ENCODE measurements around the gene ATP5F1B.
"Not testable (repeated sequence)": the region's sequence is repeated elsewhere in the genome, so short reads cannot be mapped to it uniquely, and the experiment has no call there.

Gene ATP5F1B

DNA sequence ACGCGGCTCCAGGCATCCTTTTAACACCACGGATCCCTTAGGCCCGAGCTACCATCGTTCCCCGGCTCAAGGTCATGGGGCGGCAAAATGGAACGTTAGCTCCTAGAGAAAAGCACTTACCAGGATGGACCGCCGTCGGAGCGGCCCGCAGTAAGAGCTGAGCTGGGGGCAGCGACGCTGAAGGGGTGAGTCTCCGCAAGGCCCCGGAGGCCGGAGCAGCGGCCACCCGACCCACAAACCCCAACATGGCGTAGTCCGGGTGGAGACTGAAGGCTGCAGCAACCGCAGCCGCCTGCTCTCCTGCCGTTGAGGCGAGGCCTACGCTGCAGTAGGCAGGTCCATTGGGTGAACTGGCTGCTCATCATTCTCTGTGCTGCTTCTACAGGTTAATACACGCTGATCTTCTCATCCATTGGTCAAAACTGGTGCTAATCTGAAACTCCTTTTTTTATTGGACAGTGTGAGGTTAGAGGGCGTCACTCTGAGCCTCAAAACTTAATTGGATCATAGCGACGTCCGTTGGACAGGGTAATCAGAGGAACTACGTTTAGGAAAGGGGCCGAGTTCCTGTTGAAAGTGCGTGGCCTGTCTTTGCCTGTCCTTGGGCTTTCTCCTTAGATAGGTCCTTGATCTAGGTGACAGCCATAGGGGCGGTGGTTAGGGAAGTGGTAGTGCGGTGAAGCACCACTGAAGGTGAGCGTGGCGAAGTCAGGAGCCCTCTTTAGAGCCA lies at the start of gene ATP5F1B:
TSS of gene ATP5F1B (minus strand) at position 268 of the 730 bp plus-strand sequence. CDS start at position 247, 21 bp downstream.
- peak; percentile 59 to 81 (median 69) for DNase-seq

DNA sequence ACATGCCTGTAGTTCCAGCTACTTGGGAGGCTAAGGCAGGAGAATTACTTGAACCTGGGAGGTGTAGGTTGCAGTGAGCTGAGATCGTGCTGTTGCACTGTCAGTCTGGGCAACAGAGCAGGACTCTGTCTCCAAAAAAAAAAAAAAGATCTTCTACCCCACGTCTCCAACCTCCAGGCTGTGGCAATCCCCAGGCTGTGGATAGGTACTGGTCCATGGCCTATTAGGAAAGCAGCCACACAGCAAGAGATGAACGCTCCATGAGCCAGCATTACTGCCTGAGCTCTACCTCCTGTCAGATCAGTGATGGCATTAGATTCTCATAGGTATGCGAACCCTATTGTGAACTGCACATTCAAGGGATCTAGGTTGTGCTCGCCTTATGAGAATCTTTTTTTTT lies 48.4 kb upstream of the ATP5F1B start:
- no peak for DNase-seq

DNA sequence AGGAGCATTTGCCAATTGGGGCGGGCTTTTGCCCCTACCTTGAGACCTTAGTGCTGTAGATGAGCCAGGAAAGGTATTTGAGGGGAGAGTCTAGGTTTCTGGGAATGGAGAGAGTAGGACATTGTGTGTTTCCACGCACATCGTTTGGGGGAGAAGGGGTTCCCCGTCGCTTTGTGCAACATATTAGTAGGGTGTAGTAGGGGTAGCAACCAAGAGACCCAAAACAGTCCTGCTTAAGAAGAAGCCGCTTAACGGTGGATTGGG lies 43.0 kb upstream of the ATP5F1B start:
- no peak for DNase-seq

DNA sequence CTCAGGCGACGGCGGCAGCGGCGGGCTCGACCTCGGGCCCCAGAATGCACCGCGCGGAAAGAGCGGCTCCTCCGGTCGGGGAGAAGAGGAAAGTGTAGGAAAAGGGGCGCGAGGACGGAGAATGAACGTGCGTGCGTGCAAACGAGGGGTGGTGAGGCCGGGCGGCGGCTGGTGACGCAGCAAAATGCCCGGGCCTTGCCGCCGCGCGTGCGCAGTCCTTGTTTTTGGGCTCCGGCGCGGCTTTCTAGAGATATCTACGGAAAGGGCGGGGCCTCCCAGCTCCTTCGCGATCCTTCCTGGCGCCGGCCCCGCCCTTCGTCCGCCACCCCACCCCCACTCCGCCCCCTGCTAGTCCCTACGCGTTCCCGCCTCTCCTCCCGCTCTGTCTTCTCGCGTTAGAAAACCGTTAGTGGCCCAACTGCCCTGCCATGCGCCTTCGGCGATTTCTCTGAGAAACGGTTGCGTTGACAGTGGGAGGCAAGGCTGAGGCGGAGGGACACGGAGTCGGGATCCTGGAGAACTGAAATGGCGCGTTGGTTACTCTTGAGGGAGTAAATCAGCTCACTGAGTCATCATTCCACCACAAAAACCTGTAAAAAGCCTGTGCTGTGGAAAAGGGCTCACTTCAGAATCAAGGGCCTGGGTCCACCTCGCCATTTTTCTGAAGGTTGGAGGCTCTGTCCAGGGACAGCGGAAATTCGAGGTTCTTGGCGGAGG lies 42.5 kb upstream of the ATP5F1B start, which contains the start of gene PTGES3:
TSS of gene PTGES3 (minus strand) at position 156 of the 717 bp plus-strand sequence. CDS start 285 bp downstream, outside the sequence.
- peak; percentile 95 to 97 (median 96) for DNase-seq

DNA sequence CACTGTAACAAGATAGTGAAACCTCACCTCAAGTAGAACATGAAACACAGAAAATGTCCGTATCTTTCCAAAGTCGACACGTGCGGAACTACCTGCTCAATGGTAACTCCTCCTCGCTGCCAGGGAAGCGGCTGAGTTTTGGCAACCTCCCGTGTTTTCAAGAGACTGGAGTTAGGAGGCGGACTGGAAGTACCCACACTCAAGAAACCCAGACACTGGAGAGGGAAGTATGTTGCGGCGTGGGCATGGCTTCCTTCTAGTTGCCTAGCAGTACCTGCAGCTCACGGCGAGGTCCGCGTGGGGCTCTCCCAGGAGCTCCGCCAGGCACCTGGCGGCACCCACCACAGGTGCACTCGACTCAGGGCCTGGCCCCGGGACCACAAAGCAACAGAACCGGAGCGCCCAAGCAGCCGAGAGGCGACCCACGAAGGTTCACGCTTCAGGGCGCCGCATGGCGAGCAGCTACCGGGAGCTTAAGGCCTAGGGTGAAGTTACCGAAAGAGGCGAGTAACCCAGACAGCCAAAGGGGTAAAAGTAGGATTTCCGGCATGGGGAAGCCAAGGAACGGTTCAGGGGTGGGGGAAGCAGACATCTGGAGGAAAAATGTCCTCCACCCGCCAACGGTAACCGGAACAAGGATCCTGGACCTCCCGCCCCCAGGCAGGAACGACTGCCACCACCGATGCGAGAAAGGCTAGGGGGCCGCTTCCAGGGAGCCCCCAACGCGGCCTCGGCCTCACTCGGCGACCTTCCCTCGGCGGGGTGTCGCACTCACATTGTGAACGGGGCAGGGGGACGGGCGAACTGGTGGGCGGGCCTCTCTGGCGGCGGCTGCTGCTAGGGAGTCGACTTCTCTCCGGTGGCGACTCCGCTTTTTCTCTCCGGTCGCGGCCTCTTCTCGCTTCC lies 41.7 kb upstream of the ATP5F1B start:
- DNase-seq = peak in 3 of 4 experiments; percentile 19 to 86 (median 85)

DNA sequence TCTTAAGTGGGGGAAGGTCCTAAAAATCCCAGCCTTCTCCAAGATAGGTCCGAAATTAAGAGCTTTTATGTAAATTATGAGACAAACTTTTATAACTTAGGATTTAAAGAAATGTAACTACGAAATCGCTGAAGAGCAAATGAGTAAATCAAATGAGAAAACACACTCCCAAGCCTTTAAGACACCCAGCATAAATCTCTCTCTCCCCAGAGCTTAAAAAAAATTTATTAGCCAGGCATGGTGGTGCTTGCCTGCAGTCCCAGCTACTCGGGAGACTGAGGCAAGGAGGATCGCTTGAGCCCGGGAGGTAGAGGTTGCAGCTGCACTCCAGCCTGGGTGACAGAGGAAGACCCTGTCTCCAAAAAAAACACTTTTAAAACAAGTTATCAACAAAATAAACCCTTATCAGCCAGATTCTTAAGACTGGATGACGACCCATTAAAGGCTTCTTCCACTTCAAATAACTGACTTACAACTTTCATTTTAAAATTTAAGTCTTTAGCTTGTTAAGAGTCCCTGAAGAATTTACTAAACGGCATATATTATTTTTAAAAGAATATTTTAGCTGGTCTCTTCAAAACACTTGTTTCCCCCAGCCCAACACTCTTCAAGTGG lies 39.1 kb upstream of the ATP5F1B start:
- DNase-seq = no peak

DNA sequence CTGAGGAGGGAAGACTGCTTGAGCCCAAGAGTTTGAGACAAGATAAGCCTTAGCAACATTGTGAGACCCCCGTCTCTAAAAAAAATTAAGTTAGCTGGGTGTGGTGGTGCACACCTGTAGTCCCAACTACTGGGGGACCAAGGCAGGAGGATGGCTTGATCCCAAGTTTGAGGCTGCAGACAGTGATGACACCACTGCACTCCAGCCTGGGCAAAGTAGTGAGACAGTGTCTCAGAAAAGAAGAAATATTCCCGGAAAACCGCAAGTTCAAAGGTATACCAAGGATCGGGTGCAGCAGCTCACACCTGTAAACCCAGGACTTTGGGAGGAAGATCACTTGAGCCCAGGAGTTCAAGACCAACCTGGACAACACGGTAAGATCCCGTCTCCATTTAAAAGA lies 36.5 kb upstream of the ATP5F1B start:
- no peak for DNase-seq

DNA sequence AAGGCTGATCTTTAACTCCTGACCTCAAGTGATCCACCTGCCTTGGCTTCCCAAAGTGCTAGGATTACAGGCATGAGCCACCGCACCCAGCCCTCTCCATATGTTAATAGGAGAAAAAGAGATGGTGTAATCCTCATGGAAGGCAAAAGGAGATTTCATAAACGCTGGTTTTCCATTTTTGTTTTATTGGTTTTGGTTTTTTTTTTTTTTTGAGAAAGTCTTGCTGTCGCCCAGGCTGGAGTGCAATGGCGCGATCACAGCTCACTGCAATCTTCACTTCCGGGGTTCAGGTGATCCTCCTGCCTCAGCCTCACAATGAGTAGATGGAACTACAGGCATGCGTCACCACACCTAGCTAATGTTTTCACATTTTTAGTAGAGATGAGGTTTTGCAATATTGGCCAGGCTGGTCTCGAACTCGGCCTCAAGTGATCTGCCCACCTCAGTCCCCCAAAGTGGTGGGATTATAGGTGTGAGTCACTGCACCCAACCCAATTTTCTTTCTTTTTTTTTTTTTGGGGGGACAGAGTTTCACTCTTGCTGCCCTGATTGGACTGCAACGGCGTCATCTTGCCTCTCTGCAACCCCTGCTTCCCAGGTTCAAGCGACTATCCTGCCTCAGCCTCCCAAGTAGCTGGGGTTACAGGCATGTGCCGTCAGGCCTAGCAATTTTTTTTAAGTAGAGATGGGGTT lies 34.2 kb upstream of the ATP5F1B start:
- no peak for DNase-seq

DNA sequence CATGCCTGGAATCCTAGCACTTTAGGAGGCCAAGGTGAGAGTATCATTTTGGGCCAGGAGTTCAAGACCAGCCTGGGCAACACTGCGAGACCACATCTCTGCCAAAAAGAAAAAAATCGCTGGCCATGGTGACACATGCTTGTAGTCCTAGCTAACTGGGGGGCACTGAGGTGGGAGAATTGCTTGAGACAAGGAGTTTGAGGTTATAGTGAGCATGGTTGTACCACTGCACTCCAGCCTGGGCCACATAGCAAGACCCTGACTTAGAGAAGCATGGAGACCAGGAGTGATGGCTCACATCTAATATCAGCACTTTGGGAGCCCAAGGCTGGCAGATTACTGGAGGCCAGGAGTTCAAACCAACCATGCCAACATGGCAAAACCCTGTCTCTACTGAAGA lies 33.1 kb upstream of the ATP5F1B start:
- no peak for DNase-seq

DNA sequence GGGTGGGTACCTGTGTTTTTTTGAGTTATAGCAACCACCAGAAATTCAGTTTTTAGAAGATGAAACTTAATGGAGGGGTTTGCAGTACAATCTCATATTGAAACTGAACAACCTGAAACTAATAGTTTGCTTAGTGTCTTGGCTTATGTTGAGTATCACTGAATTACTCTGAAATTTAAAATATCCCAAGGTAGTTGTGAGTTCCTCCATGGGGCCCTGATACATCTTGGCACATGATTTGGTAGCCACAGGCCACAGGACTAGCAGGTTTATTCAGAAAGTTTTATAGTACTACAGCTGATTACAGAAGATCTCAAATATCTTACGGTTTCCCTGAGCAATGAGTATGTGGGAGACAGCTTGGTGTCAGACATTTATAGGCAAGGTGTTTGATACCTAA lies 31.9 kb upstream of the ATP5F1B start:
- DNase-seq = no peak

DNA sequence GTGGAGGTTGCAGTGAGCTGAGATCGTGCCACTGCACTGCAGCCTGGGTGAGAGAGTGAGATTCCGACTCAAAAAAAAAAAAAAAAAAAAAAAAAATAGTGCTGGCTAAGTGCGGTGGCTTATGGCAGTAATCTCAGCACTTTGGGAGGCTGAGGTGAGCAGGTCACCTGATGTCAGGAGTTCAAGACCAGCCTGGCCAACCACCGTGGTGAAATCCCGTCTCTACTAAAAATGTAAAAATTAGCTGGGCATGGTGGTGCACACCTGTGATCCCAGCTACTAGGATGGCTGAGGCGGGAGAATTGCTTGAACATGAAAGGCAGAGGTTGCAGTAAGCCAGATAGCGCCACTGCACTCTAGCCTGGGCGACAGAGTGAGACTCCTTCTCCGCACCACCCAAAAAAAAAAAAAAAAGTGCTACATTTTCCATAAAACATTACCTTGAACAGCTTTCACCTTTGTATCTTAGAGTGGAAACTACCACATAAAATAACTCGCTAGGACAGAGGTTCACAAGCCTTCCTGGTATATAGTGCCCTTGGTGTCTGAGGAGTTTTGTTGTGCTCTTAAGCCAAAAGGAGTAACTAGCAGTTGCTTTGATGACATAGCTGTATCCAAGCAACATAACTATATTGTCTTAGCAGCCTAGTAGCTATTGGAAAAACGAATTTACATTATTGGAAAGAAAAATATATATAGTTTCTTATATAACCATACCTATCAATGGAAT lies 31.2 kb upstream of the ATP5F1B start:
- no peak for DNase-seq

DNA sequence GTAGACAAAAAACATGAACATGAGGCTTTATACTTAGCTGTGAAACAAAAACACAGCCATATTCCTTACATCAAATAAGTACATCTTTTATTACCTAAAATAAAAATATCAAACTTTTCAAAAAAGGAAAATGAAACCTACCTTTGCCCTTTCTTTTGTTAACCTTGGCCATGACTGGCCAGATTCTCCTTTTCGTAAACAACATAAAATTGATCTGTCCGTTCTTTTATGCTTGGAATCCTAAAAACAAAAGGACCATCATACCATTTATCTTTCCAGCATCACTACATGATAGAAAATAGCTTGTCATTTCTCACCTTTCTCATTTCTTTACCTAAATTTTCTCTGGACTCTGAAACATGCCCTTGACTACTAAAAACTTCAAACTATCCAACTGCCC lies 25.8 kb upstream of the ATP5F1B start:
- DNase-seq = no peak

DNA sequence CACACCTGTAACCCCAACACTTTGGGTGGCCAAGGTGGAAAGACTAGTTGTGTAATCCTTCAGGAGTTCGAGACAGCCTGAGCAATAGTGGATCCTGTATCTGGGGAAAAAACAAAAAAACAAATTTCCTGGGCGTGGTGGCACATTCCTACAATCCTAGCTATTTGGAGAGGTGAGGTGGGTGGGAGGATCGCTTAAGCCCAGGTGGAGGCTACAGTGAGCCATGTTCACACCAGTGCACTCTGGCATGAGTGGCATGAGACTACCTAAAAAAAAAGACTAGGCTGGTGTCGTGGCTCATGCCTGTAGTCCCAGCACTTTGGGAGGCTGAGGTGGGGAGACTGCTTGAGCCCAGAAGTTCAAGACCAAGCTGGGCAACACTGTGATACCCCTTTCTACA lies 25.1 kb upstream of the ATP5F1B start:
- no peak for DNase-seq

DNA sequence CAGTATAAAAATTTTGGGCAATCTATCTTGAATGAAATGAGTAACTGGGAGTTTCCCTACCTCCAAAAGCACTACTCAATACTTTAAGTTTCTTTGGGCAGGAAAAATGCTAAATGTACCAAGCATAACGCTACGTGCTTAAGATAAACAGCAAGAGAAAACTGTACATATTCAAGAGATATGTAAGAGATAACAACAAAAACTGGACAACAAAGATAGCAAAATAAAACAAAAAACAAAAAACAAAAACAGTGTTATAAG lies 22.3 kb upstream of the ATP5F1B start:
- DNase-seq = no peak

DNA sequence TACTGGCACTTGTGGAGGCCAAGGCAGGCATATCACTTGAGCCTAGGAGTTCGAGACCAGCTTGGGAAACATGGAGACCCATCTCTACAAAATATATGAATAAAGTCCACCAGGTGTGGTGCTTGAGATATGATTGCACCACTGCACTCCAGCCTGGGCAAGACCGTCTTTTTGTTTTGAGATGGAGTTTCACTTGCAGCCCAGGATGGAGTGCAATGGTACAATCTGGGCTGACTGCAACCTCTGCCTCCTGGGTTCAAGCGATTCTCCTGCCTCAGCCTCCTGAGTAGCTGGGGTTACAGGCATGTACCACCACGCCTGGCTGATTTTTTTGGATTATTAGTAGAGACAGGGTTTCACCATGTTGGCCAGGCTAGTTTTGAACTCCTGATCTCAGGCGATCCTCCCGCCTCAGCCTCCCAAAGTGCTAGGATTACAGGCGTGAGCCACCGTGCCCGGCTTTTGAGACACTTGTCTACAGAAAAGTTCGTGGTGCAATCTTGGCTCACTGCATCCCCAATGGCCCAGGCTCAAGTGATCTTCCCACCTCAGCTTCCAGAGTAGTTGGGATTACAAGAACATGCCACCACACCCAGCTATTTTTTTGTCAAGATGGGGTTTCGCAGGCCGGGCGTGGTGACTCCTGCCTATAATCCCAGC lies 16.3 kb upstream of the ATP5F1B start:
- no peak for DNase-seq

DNA sequence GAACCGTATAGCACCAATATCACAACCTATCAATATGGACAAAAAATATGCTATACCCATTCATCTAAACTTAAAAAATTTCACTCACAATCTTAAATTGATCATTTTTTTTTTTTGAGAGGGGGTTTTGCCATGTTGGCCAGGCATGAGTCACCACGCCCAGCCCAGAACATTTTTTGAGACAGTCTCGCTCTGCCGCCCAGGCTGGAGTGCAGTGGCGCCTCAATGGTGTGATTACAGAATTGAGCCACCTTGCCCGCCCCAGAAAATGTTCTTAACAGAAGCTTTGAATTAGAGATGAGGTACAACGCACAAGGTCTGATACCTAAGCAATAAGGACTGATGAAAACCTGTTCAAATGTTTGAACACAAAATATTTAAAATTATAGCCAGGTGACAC lies 15.8 kb upstream of the ATP5F1B start:
- DNase-seq = no peak

DNA sequence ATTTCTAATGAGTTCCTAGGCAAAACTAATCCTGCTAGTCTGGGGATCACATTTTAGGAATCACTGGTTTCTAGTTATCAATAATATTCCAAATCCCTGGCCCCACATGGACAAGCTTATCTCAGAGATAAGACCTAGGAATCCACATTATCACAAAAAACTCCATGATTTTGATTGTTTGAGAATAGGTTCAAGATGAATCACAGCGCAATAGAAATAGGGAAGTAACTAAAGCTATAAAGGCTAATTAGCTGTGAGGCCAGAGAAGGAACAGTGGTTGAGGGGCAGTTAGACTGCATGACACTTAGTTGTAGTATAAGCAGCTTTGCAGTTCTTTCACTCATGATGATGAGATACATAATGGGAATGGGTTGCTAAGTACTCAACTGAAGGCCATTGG lies 13.1 kb upstream of the ATP5F1B start:
- no peak for DNase-seq

DNA sequence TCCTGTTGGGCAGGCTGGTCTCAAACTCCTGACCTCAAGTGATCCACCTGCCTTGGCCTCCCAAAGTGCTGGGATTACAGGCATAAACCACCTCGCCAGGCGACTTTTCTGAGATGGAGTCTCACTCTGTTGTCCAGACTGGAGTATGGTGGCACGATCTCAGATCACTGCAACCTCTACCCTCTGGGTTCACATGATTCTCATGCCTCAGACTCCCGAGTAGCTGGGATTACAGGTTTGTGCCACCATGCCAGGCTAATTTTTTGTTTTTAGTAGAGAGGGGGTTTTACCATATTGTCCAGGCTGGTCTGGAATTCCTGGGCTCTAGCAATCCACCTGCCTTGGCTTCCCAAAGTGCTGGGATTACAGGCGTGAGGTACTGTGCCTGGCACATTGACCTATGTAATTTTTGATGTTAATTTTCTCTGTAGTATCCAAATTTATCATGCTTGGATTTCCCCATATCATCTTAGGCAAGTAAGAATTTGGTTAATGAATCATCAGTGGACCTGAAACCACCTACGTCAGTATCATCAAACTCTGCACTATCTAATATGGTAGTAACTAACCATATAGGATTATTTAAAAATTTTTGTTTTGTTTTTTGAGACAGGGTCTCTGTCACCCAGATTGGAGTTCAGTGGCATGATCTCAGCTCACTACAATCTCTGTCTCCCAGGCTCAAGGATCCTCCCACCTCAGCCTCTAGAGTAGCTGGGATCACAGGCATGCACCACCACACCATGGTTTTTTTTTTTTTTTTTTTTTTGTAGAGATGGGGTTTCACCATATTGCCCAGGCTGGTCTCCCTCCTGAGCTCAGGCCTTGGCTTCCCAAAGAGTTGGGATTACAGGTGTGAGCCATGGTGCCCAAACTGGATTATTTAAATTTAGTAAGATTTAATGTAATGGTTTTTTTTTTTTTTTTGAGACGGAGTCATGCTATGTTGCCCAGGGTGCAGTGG lies 11.9 kb upstream of the ATP5F1B start:
- no peak for DNase-seq

DNA sequence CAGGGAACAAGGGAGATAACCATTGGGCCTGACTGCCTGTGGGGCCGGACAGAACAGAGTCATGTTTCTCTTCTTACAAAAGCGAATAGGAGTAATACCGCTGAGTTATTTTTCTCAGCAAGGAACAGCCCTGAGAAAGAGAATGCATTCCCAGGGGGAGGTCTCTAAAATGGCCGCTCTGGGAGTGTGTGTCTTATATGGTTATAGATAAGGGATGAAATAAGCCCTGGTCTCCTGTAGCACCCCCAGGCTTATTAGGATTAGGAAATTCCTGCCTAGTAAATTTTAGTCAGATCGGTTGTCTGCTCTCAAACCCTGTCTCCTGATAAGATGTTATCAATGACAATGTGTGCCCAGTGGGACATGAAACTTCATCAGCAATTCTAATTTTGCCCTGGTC lies 8.0 kb upstream of the ATP5F1B start:
- not testable (repeated sequence) for DNase-seq

DNA sequence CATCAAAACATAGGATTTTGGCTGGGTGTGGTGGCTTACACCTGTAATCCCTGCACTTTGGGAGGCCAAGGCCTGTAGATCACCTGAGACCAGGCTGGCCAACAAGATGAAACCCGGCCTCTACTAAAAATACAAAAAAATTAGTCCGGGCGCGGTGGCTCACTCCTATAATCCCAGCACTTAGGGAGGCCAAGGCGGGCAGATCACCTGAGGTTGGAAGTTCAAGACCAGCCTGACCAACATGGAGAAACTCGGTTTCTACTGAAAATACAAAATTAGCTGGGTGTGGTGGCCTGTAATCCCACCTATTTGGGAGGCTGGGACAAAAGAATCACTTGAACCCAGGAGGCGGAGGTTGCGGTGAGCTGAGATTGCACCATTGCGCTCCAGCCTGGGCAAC lies 2.2 kb upstream of the ATP5F1B start:
- not testable (repeated sequence) for DNase-seq
